ENCODE results near the gene EVA1C. TPM values are rescaled to one million over a fixed set of nuclear protein-coding genes. Genes with fewer than 3 reads are reported as not detected.

EVA1C gene
- total and polyA plus RNA-seq, 2 donors (not counting 3 experiments of a cell fraction or from before 2014, with no cell fraction given) = 22.8 to 38.6 TPM

- Histone ChIP-seq H4K20me1 (replicated peaks; ENCODE audit: control insufficient read depth, extremely low read depth, insufficient read depth, low read length) (no peaks in the 10 kb centered on the region), H2AFZ (ENCODE audit: low read depth, low read length) (no peak overlapping the region), H3K9ac (replicated peaks; ENCODE audit: extremely low read depth, insufficient read depth, low read length) (no peak overlapping the region), H3K9me3 (replicated peaks; ENCODE audit: control insufficient read depth, insufficient read depth, low read length) (no peaks in the 10 kb centered on the region), H3K4me2 (ENCODE audit: insufficient read depth, low read length) (peak overlapping the region; percentile 32), H3K4me1 (ENCODE audit: control insufficient read depth, extremely low read depth, insufficient read depth, low read length) (peaks cover 8% of the 10 kb centered on the region), H3K27me3 (ENCODE audit: control insufficient read depth in 2 of 2, insufficient read depth in 2 of 2, low read length in 2 of 2) (no peaks in the 10 kb centered on the region), H3K9me1 (replicated peaks; ENCODE audit: control insufficient read depth, extremely low read depth, insufficient read depth, low read length) (no peaks in the 10 kb centered on the region), H3K79me2 (ENCODE audit: control insufficient read depth, insufficient read depth, low read length) (peaks cover 53% of the 10 kb centered on the region), H3K4me3 (replicated peaks in 1 of 3; ENCODE audit: insufficient read depth in 1 of 3, low read depth in 1 of 3, low read length in 3 of 3) (no peak overlapping the region), H3K36me3 (ENCODE audit: control insufficient read depth in 2 of 2, extremely low read depth in 1 of 2, insufficient read depth in 2 of 2, low read length in 2 of 2) (peaks cover 10 to 17% of the 10 kb centered on the region in 2 experiments), H3K27ac (ENCODE audit: insufficient read depth, low read depth, low read length) (peak overlapping the region; percentile 13)
- FAIRE-seq (peak; percentile 80), DNase-seq (ENCODE audit: low read depth, low spot score) (peak; percentile 59)
- TF ChIP-seq GATA2 (IDR thresholded peaks at IDR 0.05; ENCODE audit: insufficient read depth, insufficient read length, low read depth, low read length) (no peak), JUN (IDR thresholded peaks at IDR 0.05; ENCODE audit: borderline replicate concordance, insufficient read depth, insufficient read length, low read depth) (no peak), POLR2A (IDR thresholded peaks at IDR 0.05; ENCODE audit: low read depth, low read length) (no peak), EZH2 (IDR thresholded peaks at IDR 0.05; ENCODE audit: borderline replicate concordance, low read depth, low read length, severe bottlenecking) (no peak), FOS (IDR thresholded peaks at IDR 0.05; ENCODE audit: borderline replicate concordance, insufficient read depth, low read length) (no peak), CTCF (IDR thresholded peaks at IDR 0.05; ENCODE audit: extremely low read depth in 1 of 2, insufficient read depth in 1 of 2, low read depth in 1 of 2, low read length in 2 of 2) (no peak), POLR2AphosphoS5 (IDR thresholded peaks at IDR 0.05; ENCODE audit: insufficient read depth, low read depth, low read length) (no peak), MYC (IDR thresholded peaks at IDR 0.05; ENCODE audit: low read depth, low read length) (no peak), MAX (IDR thresholded peaks at IDR 0.05; ENCODE audit: insufficient read depth, insufficient read length) (no peak)
- intact Hi-C loops (cut with micrococcal nuclease) (no loop called here), dilution Hi-C loops (cut with MboI; ENCODE audit: extremely low pct_ligation_motif_present, low sequenced_read_pairs) (no loop called here)
- POLR2A ChIA-PET = interaction anchor here (0.5 kb wide), 1 partner anchor 11 kb away, joined by 3 read pairs; no protein-coding TSS in a partner anchor
- CTCF ChIA-PET = interaction anchor here (0.7 to 2.0 kb wide), 6 partner anchors 14 to 1068 kb away, joined by 3 to 12 read pairs (median 6); no protein-coding TSS in a partner anchor
- BruUV-seq (replicated peaks) = no TSS peak
Measured at GRCh38 chr21:32386195-32386870, 26.2 kb upstream of the EVA1C start.

All from endothelial cell of umbilical vein (primary cell).